ENCODE results near the gene KIDINS220.

GRCh38 chr2:8847400-8847799 is 10.0 kb upstream of the KIDINS220 start:
- TF ChIP-seq, protein P1, sequence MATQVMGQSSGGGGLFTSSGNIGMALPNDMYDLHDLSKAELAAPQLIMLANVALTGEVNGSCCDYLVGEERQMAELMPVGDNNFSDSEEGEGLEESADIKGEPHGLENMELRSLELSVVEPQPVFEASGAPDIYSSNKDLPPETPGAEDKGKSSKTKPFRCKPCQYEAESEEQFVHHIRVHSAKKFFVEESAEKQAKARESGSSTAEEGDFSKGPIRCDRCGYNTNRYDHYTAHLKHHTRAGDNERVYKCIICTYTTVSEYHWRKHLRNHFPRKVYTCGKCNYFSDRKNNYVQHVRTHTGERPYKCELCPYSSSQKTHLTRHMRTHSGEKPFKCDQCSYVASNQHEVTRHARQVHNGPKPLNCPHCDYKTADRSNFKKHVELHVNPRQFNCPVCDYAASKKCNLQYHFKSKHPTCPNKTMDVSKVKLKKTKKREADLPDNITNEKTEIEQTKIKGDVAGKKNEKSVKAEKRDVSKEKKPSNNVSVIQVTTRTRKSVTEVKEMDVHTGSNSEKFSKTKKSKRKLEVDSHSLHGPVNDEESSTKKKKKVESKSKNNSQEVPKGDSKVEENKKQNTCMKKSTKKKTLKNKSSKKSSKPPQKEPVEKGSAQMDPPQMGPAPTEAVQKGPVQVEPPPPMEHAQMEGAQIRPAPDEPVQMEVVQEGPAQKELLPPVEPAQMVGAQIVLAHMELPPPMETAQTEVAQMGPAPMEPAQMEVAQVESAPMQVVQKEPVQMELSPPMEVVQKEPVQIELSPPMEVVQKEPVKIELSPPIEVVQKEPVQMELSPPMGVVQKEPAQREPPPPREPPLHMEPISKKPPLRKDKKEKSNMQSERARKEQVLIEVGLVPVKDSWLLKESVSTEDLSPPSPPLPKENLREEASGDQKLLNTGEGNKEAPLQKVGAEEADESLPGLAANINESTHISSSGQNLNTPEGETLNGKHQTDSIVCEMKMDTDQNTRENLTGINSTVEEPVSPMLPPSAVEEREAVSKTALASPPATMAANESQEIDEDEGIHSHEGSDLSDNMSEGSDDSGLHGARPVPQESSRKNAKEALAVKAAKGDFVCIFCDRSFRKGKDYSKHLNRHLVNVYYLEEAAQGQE (IDR thresholded peaks at IDR 0.05) = no peak
- no peak for TF ChIP-seq EGR1 (IDR thresholded peaks at IDR 0.05; ENCODE audit: low read depth in 2 of 2)
- TF ChIP-seq, protein P2, sequence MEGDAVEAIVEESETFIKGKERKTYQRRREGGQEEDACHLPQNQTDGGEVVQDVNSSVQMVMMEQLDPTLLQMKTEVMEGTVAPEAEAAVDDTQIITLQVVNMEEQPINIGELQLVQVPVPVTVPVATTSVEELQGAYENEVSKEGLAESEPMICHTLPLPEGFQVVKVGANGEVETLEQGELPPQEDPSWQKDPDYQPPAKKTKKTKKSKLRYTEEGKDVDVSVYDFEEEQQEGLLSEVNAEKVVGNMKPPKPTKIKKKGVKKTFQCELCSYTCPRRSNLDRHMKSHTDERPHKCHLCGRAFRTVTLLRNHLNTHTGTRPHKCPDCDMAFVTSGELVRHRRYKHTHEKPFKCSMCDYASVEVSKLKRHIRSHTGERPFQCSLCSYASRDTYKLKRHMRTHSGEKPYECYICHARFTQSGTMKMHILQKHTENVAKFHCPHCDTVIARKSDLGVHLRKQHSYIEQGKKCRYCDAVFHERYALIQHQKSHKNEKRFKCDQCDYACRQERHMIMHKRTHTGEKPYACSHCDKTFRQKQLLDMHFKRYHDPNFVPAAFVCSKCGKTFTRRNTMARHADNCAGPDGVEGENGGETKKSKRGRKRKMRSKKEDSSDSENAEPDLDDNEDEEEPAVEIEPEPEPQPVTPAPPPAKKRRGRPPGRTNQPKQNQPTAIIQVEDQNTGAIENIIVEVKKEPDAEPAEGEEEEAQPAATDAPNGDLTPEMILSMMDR (IDR thresholded peaks at IDR 0.05; ENCODE audit: low read depth, low read length, missing input control) = no peak
- no peak for TF ChIP-seq GABPA (IDR thresholded peaks at IDR 0.05 in 1 of 2, conservative IDR thresholded peaks at IDR 0.05 in 1 of 2)
- no peak for TF ChIP-seq YY1 (IDR thresholded peaks at IDR 0.05)
- TF ChIP-seq NR2F2 (IDR thresholded peaks at IDR 0.05) = no peak
- TF ChIP-seq, protein P3, sequence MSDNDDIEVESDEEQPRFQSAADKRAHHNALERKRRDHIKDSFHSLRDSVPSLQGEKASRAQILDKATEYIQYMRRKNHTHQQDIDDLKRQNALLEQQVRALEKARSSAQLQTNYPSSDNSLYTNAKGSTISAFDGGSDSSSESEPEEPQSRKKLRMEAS (IDR thresholded peaks at IDR 0.05) = no peak
- TF ChIP-seq, protein P4, sequence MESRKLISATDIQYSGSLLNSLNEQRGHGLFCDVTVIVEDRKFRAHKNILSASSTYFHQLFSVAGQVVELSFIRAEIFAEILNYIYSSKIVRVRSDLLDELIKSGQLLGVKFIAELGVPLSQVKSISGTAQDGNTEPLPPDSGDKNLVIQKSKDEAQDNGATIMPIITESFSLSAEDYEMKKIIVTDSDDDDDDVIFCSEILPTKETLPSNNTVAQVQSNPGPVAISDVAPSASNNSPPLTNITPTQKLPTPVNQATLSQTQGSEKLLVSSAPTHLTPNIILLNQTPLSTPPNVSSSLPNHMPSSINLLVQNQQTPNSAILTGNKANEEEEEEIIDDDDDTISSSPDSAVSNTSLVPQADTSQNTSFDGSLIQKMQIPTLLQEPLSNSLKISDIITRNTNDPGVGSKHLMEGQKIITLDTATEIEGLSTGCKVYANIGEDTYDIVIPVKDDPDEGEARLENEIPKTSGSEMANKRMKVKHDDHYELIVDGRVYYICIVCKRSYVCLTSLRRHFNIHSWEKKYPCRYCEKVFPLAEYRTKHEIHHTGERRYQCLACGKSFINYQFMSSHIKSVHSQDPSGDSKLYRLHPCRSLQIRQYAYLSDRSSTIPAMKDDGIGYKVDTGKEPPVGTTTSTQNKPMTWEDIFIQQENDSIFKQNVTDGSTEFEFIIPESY (IDR thresholded peaks at IDR 0.05) = no peak
- no peak for TF ChIP-seq TAF1 (conservative IDR thresholded peaks at IDR 0.05)
- TF ChIP-seq JUND (IDR thresholded peaks at IDR 0.05) = no peak
- TF ChIP-seq HNF4A (conservative IDR thresholded peaks at IDR 0.05) = no peak
- no peak for TF ChIP-seq FOXA1 (IDR thresholded peaks at IDR 0.05)
